Measurements from ENCODE around the gene PRKCA.

DNA sequence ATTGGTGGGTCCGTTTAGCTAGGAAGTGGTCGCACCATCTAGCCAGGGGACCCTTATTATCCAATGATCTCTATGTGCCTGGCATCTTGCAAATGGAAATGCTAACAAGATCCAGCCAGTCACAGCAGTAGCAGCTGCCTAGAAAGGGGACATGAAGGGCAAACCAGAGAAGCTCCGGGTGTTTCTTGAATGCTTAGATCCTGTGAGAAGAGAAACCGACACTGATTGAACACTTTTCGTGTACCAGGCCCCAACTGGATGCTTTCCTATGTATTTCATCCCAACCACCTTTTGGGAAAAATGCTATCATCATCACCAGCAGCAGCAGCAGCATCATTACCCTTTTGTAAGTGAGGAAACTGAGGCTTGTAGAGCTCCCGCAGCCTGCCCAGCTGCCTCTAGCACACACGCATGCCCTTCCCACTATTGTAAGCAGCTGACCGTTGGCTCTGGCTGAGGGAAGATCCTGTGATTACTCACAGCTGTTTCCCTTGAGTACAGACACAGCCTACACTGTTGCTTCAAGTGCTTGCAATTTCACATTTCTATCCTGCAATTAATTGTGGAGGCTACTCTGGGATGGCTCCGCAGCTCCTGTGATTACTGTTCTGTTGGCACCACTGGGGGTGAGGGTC lies 351.8 kb downstream of the PRKCA start:
- no peak for TF ChIP-seq CTCF (IDR thresholded peaks at IDR 0.05 in 2 of 3, conservative IDR thresholded peaks at IDR 0.05 in 1 of 3; ENCODE audit: insufficient read depth in 2 of 3, low read depth in 1 of 3, low read length in 3 of 3)
- TF ChIP-seq JUN (IDR thresholded peaks at IDR 0.05; ENCODE audit: borderline replicate concordance, low read depth, low read length) = no peak
- TF ChIP-seq JUN (CRISPR knock-in tag; IDR thresholded peaks at IDR 0.05; ENCODE audit: borderline replicate concordance) = no peak
- no peak for TF ChIP-seq ZBTB2 (IDR thresholded peaks at IDR 0.05)
- no peak for TF ChIP-seq ZNF431 (CRISPR knock-in tag; IDR thresholded peaks at IDR 0.05)
- no peak for TF ChIP-seq JUNB (CRISPR knock-in tag; conservative IDR thresholded peaks at IDR 0.05)
- no peak for TF ChIP-seq PHF21A (IDR thresholded peaks at IDR 0.05; ENCODE audit: borderline replicate concordance, low read depth)
- no peak for TF ChIP-seq SREBF2 (CRISPR knock-in tag; IDR thresholded peaks at IDR 0.05)
- TF ChIP-seq SRSF9 (IDR thresholded peaks at IDR 0.05; ENCODE audit: borderline replicate concordance, low read depth, low read length) = no peak
- no peak for TF ChIP-seq POLR3A (IDR thresholded peaks at IDR 0.05; ENCODE audit: borderline replicate concordance, extremely low read depth, insufficient read depth, insufficient read length)
- TF ChIP-seq, protein P1, sequence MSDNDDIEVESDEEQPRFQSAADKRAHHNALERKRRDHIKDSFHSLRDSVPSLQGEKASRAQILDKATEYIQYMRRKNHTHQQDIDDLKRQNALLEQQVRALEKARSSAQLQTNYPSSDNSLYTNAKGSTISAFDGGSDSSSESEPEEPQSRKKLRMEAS (CRISPR knock-in tag; IDR thresholded peaks at IDR 0.05) = no peak
- no peak for TF ChIP-seq FOS (IDR thresholded peaks at IDR 0.05; ENCODE audit: extremely low read depth, insufficient read length)
- no peak for TF ChIP-seq PHF8 (IDR thresholded peaks at IDR 0.05; ENCODE audit: borderline replicate concordance, low read length)
- no peak for TF ChIP-seq KLF10 (CRISPR knock-in tag; IDR thresholded peaks at IDR 0.05)
- TF ChIP-seq, protein P2, sequence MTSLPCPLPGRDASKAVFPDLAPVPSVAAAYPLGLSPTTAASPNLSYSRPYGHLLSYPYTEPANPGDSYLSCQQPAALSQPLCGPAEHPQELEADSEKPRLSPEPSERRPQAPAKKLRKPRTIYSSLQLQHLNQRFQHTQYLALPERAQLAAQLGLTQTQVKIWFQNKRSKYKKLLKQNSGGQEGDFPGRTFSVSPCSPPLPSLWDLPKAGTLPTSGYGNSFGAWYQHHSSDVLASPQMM (CRISPR knock-in tag; IDR thresholded peaks at IDR 0.05) = no peak

Measured in K562 (cell line).